GM12878 (cell line): ENCODE measurements around the gene NFKBIA. TPM values are rescaled to one million over a fixed set of nuclear protein-coding genes. Genes with fewer than 3 reads are reported as not detected.
A peak's percentile ranks its signal among the peaks of the same experiment; 100 is the strongest.

Experiments used
- ATAC-seq: fragments of 200-7000 bp; cut with Tn5 transposase; 3 replicates; pipeline ENCODE4 v1.9.1; 2020; ENCODE audit warnings: mild to moderate bottlenecking, moderate library complexity
- BruUV-seq: library from RNA; stranded (reverse); fragments of 400-500 nt; replicated peaks from 2 replicates; lab custom pipeline; 2021; lab: Mats Ljungman, UMichigan
- CTCF ChIA-PET: fragments of 300-600 bp; sonication (Branson Sonifier 250); formaldehyde crosslinking; extraction: SDS; loops from one replicate; lab custom pipeline; 2021; ENCODE audit warnings: inconsistent platforms; lab: Yijun Ruan, JAX
- POLR2A ChIA-PET: fragments of 350-600 bp; formaldehyde crosslinking; extraction: SDS; loops from one replicate; lab custom pipeline; 2021; ENCODE audit warnings: inconsistent platforms; lab: Charles Lee
- RAD21 ChIA-PET: fragments of 300-600 bp; sonication (Branson Sonifier 250); formaldehyde crosslinking; loops from one replicate; lab custom pipeline; 2023; ENCODE audit warnings: antibody characterized with exemption; ENCODE audit not compliant: unreplicated experiment; lab: Charles Lee
- SMC1A ChIA-PET: fragments of 300-600 bp; sonication (Branson Sonifier 250); formaldehyde crosslinking; loops from one replicate; lab custom pipeline; 2023; ENCODE audit not compliant: unreplicated experiment, uncharacterized antibody; lab: Charles Lee
- DNase-seq: peaks from one replicate; pipeline ENCODE4 v3.0.0-alpha.2; 2011; ENCODE audit warnings: low read depth, low spot score
- FAIRE-seq: peaks from 3 replicates; lab custom pipeline; 2011; peaks lifted over from hg19 to GRCh38; lab: Jason Lieb, UNC
- H2AFZ ChIP-seq: 2 replicates; pipeline ENCODE4 v1.6.0; 2011; ENCODE audit warnings: low read depth, low read length, control low read depth; ENCODE audit not compliant: control insufficient read depth
- H3K27ac ChIP-seq: 2 replicates; pipeline ENCODE4 v1.5.1; 2011; ENCODE audit warnings: control low read depth; ENCODE audit not compliant: control insufficient read depth, insufficient read depth
- H3K27me3 ChIP-seq, 2 experiments: replicated peaks in 1 of 2; 2 replicates each; pipeline versions ENCODE4 v1.6.0 to v1.6.1; 2011; ENCODE audit warnings: low read length in 1 of 2; ENCODE audit not compliant: control insufficient read depth in 2 of 2, insufficient read depth in 2 of 2
- H3K36me3 ChIP-seq, 2 experiments: 2 replicates each; pipeline ENCODE4 v1.5.1; 2011; ENCODE audit warnings: low read length in 1 of 2; ENCODE audit not compliant: control insufficient read depth in 2 of 2, insufficient read depth in 2 of 2
- H3K4me1 ChIP-seq: 2 replicates; pipeline ENCODE4 v1.6.1; 2011; ENCODE audit warnings: mild to moderate bottlenecking, low read length, moderate library complexity, mixed read lengths; ENCODE audit not compliant: control insufficient read depth, insufficient read depth
- H3K4me2 ChIP-seq: 2 replicates; pipeline ENCODE4 v1.6.0; 2011; ENCODE audit warnings: control low read depth; ENCODE audit not compliant: control insufficient read depth, insufficient read depth
- H3K4me3 ChIP-seq: fragments of 200-600 bp; sonication (generic); 2 replicates; pipeline ENCODE4 v1.5.1; 2016
- H3K79me2 ChIP-seq: 2 replicates; pipeline ENCODE4 v1.6.0; 2011; ENCODE audit warnings: low read length; ENCODE audit not compliant: control insufficient read depth, insufficient read depth
- H3K9ac ChIP-seq: 2 replicates; pipeline ENCODE4 v1.8.0; 2011; ENCODE audit warnings: low read length, control low read depth, mixed read lengths; ENCODE audit not compliant: control insufficient read depth, insufficient read depth
- H3K9me3 ChIP-seq: replicated peaks from 3 replicates; pipeline ENCODE4 v1.5.1; 2011; ENCODE audit warnings: mild to moderate bottlenecking, low read length; ENCODE audit not compliant: control insufficient read depth, insufficient read depth
- H4K20me1 ChIP-seq: 2 replicates; pipeline ENCODE4 v1.6.0; 2011; ENCODE audit not compliant: control insufficient read depth, insufficient read depth
- BHLHE40 ChIP-seq, 2 experiments: fragments of 450-650 bp in 1 of 2; IDR thresholded peaks; 2 replicates each; pipeline ENCODE4 v1.6.1; 2011 to 2017; ENCODE audit warnings: low read depth in 2 of 2, borderline replicate concordance in 1 of 2, improper control_type of control experiment in 1 of 2, low read length in 1 of 2, mild to moderate bottlenecking in 1 of 2
- CBX3 ChIP-seq: fragments of 200-600 bp; sonication (generic); IDR thresholded peaks from 2 replicates; pipeline ENCODE4 v1.6.1; 2016; ENCODE audit warnings: low read depth, borderline replicate concordance
- DPF2 ChIP-seq: fragments of 450-650 bp; IDR thresholded peaks from 2 replicates; pipeline ENCODE4 v1.6.1; 2017; ENCODE audit warnings: mild to moderate bottlenecking
- EGR1 ChIP-seq, 2 experiments: IDR thresholded peaks; 1 replicate in 1 of 2; 2 replicates in 1 of 2; pipeline ENCODE4 v1.6.1; 2011 to 2012; ENCODE audit warnings: low read depth in 2 of 2, low read length in 2 of 2, borderline replicate concordance in 1 of 2, mild to moderate bottlenecking in 1 of 2, moderate library complexity in 1 of 2
- HDAC2 ChIP-seq: fragments of 200-600 bp; sonication (generic); IDR thresholded peaks from 2 replicates; pipeline ENCODE4 v1.6.1; 2017
- IKZF1 ChIP-seq: fragments of 450-650 bp; conservative IDR thresholded peaks from 2 replicates; pipeline ENCODE4 v1.6.1; 2017; ENCODE audit warnings: antibody characterized with exemption, mild to moderate bottlenecking
- IRF4 ChIP-seq: IDR thresholded peaks from 2 replicates; pipeline ENCODE4 v1.6.1; 2011; ENCODE audit warnings: low read depth, low read length
- MXI1 ChIP-seq: fragments of 150-350 bp; IDR thresholded peaks from 2 replicates; pipeline ENCODE4 v1.6.1; 2011; ENCODE audit warnings: low read depth, mild to moderate bottlenecking, inconsistent platforms, low read length, improper control_type of control experiment
- NFXL1 ChIP-seq: fragments of 450-650 bp; IDR thresholded peaks from 2 replicates; pipeline ENCODE4 v1.6.1; 2017; ENCODE audit warnings: antibody characterized with exemption, mild to moderate bottlenecking, borderline replicate concordance
- NR2C1 ChIP-seq: fragments of 450-650 bp; IDR thresholded peaks from 2 replicates; pipeline ENCODE4 v1.6.1; 2017; ENCODE audit warnings: antibody characterized with exemption, mild to moderate bottlenecking, moderate library complexity
- PKNOX1 ChIP-seq: fragments of 450-650 bp; IDR thresholded peaks from 2 replicates; pipeline ENCODE4 v1.6.1; 2016; ENCODE audit warnings: mild to moderate bottlenecking
- POLR2AphosphoS2 ChIP-seq: IDR thresholded peaks from 2 replicates; pipeline ENCODE4 v1.6.1; 2011; ENCODE audit warnings: low read depth, mild to moderate bottlenecking, low read length, improper control_type of control experiment, moderate library complexity
- SIN3A ChIP-seq: IDR thresholded peaks from 2 replicates; pipeline ENCODE4 v1.6.1; 2012; ENCODE audit warnings: low read depth, low read length, improper control_type of control experiment
- SIX5 ChIP-seq: IDR thresholded peaks from 2 replicates; pipeline ENCODE4 v1.6.1; 2011; ENCODE audit warnings: mild to moderate bottlenecking, low read depth, low read length, moderate library complexity; ENCODE audit not compliant: severe bottlenecking
- SP1 ChIP-seq: IDR thresholded peaks from one replicate; pipeline ENCODE4 v1.6.1; 2011; ENCODE audit warnings: low read depth, low read length
- SREBF1 ChIP-seq: IDR thresholded peaks from 2 replicates; pipeline ENCODE4 v1.6.1; 2012; ENCODE audit warnings: mild to moderate bottlenecking, low read length
- STAT1 ChIP-seq: fragments of 450-650 bp; conservative IDR thresholded peaks from 2 replicates; pipeline ENCODE4 v1.6.1; 2014; ENCODE audit warnings: antibody characterized with exemption, mild to moderate bottlenecking
- ZBTB4 ChIP-seq: fragments of 450-650 bp; formaldehyde crosslinking; IDR thresholded peaks from 2 replicates; pipeline ENCODE4 v1.4.0; 2022; ENCODE audit warnings: mild to moderate bottlenecking, moderate library complexity
- WGBS: methylation state at CpG from one replicate; pipeline ENCODE4 v1.1.6; 2016; ENCODE audit warnings: low lambda C conversion rate; ENCODE audit not compliant: insufficient replicate concordance, insufficient coverage; ENCODE audit errors: missing lambda C conversion rate; 5-methylcytosine and 5-hydroxymethylcytosine counted together
- in situ Hi-C: fragments of 300-500 bp; cut with MboI; formaldehyde crosslinking; loops from 9 replicates; pipeline ENCODE4 v1.14.3; 2018; ENCODE audit warnings: mixed read lengths
- intact Hi-C: fragments of 100-400 bp; cut with micrococcal nuclease; formaldehyde crosslinking; loops from one replicate; pipeline ENCODE4 v1.14.2; 2022; ENCODE audit not compliant: unreplicated experiment
- polyA plus RNA-seq, 11 experiments: library from polyadenylated mRNA; depleted of rRNA in 4 of 11; unstranded in 6 of 11; stranded (reverse) in 5 of 11; fragments of >200 nt; fragmentation: Nextera tagmentation in 4 of 11; fragmentation: Illumina TruSeq in 1 of 11; extraction: Ambion mirVana in 4 of 11; extraction: Trizol in 1 of 11; gene quantifications; 1 replicate in 1 of 11; 2 replicates in 10 of 11; pipeline versions ENCODE4 v1.2.1 to v1.2.3, GENCODE V29; 2011 to 2016; ENCODE audit warnings: inconsistent platforms in 2 of 11, missing spikeins in 2 of 11, low read depth in 1 of 11
- total RNA-seq, 4 experiments: library from RNA; depleted of rRNA in 3 of 4; stranded (reverse); fragments of >200 nt in 3 of 4; fragmentation: Illumina TruSeq in 1 of 4; extraction: Trizol in 1 of 4; gene quantifications; 2 replicates each; pipeline versions ENCODE4 v1.2.1 to v1.2.3, GENCODE V29; 2013 to 2021

NFKBIA gene
- total and polyA plus RNA-seq, 10 of the 15 experiments (the other 5 are each of a cell fraction or from before 2014, with no cell fraction given) = 123 to 419 (median 267) TPM

- Histone ChIP-seq H3K4me2 (peak overlapping the region; percentile 81), H3K4me3 (peak overlapping the region; percentile 98), H2AFZ (no peak overlapping the region), H3K4me1 (peaks cover 5% of the 10 kb centered on the region), H3K36me3 (peaks cover 12 to 20% of the 10 kb centered on the region in 2 experiments), H3K27me3 (no peaks in the 10 kb centered on the region), H4K20me1 (no peaks in the 10 kb centered on the region; the same call in 1 of the 2 replicates), H3K9me3 (no peaks in the 10 kb centered on the region), H3K9ac (peak overlapping the region; percentile 94), H3K79me2 (peaks cover 40% of the 10 kb centered on the region), H3K27ac (peak overlapping the region; percentile 8; the same call in 1 of the 2 replicates)
- intact Hi-C loops = loop anchor here (5.0 kb wide), 2 partner anchors 69 to 419 kb away; partner anchors contain the start of gene SRP54
- FAIRE-seq = no peak
- WGBS = 41% methylated on average over 10 of the region's 10 CpGs
- no peak for DNase-seq
- no TSS peak for BruUV-seq
- ChIA-PET SMC1A (interaction anchor here (0.6 to 7.1 kb wide), 8 partner anchors 16 to 260 kb away, joined by 3 to 108 read pairs (median 6); no protein-coding TSS in a partner anchor), CTCF (interaction anchor here (1.1 to 24.2 kb wide), 4 partner anchors 114 to 260 kb away, joined by 3 to 438 read pairs (median 24); no protein-coding TSS in a partner anchor), POLR2A (interaction anchor here (0.6 to 6.6 kb wide), 4 partner anchors 9 to 234 kb away, joined by 3 to 93 read pairs (median 4); partner anchors contain the start of gene PSMA6), RAD21 (interaction anchor here (1.1 to 7.0 kb wide), 10 partner anchors 15 to 258 kb away, joined by 3 to 96 read pairs (median 10); partner anchors contain the start of gene PSMA6)
- ATAC-seq = no peak
- in situ Hi-C loops = loop anchor here (10.0 to 25.0 kb wide), 2 partner anchors 116 to 1064 kb away; no protein-coding TSS in a partner anchor
- TF ChIP-seq NFXL1 (no peak), STAT1 (no peak), HDAC2 (no peak), SREBF1 (no peak), NR2C1 (no peak), SIN3A (no peak), SP1 (no peak), IRF4 (no peak), BHLHE40 (IDR thresholded peaks at IDR 0.05; ENCODE audit: borderline replicate concordance in 1 of 2, low read depth in 2 of 2, low read length in 1 of 2) (no peak), SIX5 (no peak), ZBTB4 (CRISPR knock-in tag) (no peak), IKZF1 (no peak; the same call in 1 of the 2 replicates), PKNOX1 (no peak), MXI1 (peak; percentile 61; the same call in 1 of the 2 replicates), EGR1 (IDR thresholded peaks at IDR 0.05; ENCODE audit: borderline replicate concordance in 1 of 2, low read depth in 2 of 2, low read length in 2 of 2) (peak in 1 of 2 experiments; percentile 52; a peak in 1 of 3 replicates), DPF2 (no peak), CBX3 (no peak), POLR2AphosphoS2 (peak; percentile 48; the same call in 1 of the 2 replicates)
Measured at GRCh38 chr14:35400648-35401421, 3.7 kb downstream of the NFKBIA start.
